GM12875 (cell line): ENCODE measurements around the gene CRYBA4.
A peak's percentile ranks its signal among the peaks of the same experiment; 100 is the strongest.

Experiments used
- H3K4me3 ChIP-seq: one replicate; pipeline ENCODE4 v1.5.1; 2011; ENCODE audit warnings: low read depth, low read length, control low read depth
- TF ChIP-seq, protein P1 (sequence below): IDR thresholded peaks from 2 replicates; pipeline ENCODE4 v1.5.1; 2011; ENCODE audit warnings: low read depth, mild to moderate bottlenecking, control low read depth, inconsistent platforms, low read length, moderate library complexity, borderline replicate concordance; ENCODE audit not compliant: insufficient read depth

CRYBA4 gene

GRCh38 chr22:26650722-26651421 is 29.1 kb downstream of the CRYBA4 start:
- TF ChIP-seq, protein P1, sequence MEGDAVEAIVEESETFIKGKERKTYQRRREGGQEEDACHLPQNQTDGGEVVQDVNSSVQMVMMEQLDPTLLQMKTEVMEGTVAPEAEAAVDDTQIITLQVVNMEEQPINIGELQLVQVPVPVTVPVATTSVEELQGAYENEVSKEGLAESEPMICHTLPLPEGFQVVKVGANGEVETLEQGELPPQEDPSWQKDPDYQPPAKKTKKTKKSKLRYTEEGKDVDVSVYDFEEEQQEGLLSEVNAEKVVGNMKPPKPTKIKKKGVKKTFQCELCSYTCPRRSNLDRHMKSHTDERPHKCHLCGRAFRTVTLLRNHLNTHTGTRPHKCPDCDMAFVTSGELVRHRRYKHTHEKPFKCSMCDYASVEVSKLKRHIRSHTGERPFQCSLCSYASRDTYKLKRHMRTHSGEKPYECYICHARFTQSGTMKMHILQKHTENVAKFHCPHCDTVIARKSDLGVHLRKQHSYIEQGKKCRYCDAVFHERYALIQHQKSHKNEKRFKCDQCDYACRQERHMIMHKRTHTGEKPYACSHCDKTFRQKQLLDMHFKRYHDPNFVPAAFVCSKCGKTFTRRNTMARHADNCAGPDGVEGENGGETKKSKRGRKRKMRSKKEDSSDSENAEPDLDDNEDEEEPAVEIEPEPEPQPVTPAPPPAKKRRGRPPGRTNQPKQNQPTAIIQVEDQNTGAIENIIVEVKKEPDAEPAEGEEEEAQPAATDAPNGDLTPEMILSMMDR, result no peak
- H3K4me3 ChIP-seq, result no peak overlapping the region

DNA sequence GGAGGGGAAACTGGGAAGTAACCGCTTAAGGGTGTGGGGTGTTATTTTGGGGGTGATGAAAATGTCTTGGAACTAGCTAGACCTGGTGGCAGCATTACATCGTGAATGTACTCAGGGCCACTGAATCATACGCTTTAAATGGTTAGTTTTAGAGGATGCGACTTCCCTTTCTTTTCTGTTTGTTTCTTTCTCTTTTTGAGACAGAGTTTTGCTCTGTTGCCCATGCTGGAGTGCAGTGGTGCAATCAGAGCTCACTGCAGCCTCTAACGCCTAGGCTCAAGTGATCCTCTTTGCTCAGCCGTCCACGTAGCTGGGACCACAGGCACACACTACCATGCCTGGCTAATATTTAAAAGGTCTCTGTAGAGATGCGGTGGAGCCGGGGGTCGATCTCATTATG is 30.1 kb downstream of the CRYBA4 start:
- no peak overlapping the region for H3K4me3 ChIP-seq
- TF ChIP-seq, protein P1, result no peak

DNA sequence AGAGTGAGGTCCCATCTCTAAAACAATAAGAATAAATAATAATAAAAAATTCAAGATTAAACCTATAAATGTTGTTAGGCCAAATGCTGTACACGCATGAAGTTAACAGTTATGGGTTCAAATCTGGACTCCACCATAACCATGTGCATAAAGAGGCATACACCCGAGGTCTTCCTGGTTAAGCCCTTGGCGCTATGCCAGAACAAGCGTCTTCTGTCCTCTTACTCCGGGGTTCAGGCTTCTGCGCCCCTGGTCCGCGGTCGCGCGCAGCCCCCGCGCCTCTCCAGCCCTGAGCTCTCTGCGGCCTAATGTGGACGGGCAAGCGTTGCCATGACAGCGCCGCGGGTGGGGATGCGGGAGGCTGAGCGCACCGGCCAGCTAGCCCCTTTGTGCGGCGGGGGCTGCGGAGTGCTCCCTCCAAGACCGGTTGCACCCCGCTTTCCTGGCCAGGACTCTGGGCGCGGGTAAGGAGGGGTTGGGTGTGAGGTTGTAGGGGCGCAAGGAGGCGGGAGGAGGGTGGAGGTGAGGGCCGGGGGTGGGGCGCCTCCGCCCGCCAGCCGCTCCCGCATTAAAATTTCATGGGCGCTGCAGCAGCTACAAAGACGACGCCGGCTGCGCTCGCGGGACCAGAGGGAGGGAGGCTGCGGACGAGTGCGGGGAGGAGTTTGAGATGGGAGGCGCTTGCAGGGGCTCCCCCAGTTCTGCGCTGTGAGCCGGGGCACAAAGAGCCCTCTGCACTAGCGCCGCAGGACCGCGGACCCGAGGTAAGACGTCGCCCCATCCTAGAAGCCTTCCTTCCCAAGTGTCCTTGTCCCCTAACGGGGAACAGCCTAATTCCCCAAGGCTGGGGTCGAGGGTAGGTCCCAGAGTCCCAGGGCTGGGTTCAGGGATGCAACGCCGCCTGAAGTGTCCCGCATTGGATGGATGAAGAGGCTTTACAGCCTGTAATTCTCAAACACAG is 35.4 kb downstream of the CRYBA4 start, which contains the start of gene MIAT:
MIAT (plus strand) TSS at position 698 of the 961 bp plus-strand sequence.
- H3K4me3 ChIP-seq, result peak within 1 kb of the TSS; percentile 47
- TF ChIP-seq, protein P1, result no peak

DNA sequence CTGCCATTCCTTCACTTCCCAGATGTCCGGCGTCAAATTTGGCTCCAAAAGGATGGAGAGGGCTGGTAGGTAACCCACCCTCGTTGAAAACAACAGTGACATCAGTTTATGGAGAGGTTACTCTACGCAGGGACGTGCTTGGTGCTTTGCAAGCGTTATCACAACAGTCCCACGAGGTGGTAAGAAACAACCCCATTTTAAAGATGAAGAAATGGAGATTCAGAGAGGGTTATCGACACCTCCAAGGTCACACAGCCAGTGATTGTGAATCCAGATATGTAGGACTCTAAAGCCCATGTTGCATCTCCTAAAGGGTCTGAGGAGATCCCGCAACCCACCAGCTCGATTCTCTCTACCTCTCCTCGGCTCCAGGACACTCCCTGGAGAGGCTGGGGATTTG is 36.4 kb downstream of the CRYBA4 start:
- TF ChIP-seq, protein P1, result no peak
- H3K4me3 ChIP-seq, result peak overlapping the region; percentile 47

GRCh38 chr22:26658671-26659478 is 37.1 kb downstream of the CRYBA4 start:
- peak overlapping the region; percentile 47 for H3K4me3 ChIP-seq
- TF ChIP-seq, protein P1, result no peak

- no peak overlapping the region for H3K4me3 ChIP-seq
- TF ChIP-seq, protein P1, result no peak
These were observed 38.6 kb downstream of the CRYBA4 start for GRCh38 chr22:26660356-26660755.
